H9 (cell line): Measurements from ENCODE around the gene DHCR7. TPM values are rescaled to one million over a fixed set of nuclear protein-coding genes. Genes with fewer than 3 reads are reported as not detected.

Experiments
- DNase-seq: peaks from one replicate; pipeline ENCODE4 v3.0.0-alpha.2; 2017
- H2AFZ ChIP-seq: one replicate; pipeline ENCODE4 v1.6.1; 2013; ENCODE audit warnings: mild to moderate bottlenecking, low read length, control low read depth, moderate library complexity
- H2AK5ac ChIP-seq: 2 replicates; pipeline ENCODE4 v1.6.1; 2013; ENCODE audit warnings: low read length, control low read depth, mixed read lengths; ENCODE audit not compliant: insufficient read length
- H2BK120ac ChIP-seq: one replicate; pipeline ENCODE4 v1.6.1; 2013; ENCODE audit warnings: low read depth, mild to moderate bottlenecking, low read length, control low read depth, inconsistent platforms; ENCODE audit not compliant: poor library complexity, severe bottlenecking
- H2BK12ac ChIP-seq: 2 replicates; pipeline ENCODE4 v1.6.1; 2013; ENCODE audit warnings: low read length, control low read depth, mixed read lengths, low read depth; ENCODE audit not compliant: insufficient read length
- H2BK15ac ChIP-seq: 2 replicates; pipeline ENCODE4 v1.6.1; 2013; ENCODE audit warnings: low read depth, low read length, control low read depth
- H2BK20ac ChIP-seq: one replicate; pipeline ENCODE4 v1.6.1; 2013; ENCODE audit warnings: low read depth, mild to moderate bottlenecking, low read length, control low read depth, inconsistent platforms; ENCODE audit not compliant: poor library complexity, severe bottlenecking
- H2BK5ac ChIP-seq: 2 replicates; pipeline ENCODE4 v1.6.1; 2013; ENCODE audit warnings: low read length, control low read depth, mixed read lengths; ENCODE audit not compliant: insufficient read length
- H3K14ac ChIP-seq: 2 replicates; pipeline ENCODE4 v1.6.1; 2013; ENCODE audit warnings: low read length, control low read depth; ENCODE audit not compliant: insufficient read depth
- H3K18ac ChIP-seq: 2 replicates; pipeline ENCODE4 v1.6.1; 2013; ENCODE audit warnings: low read depth, mild to moderate bottlenecking, mixed read lengths, low read length, control low read depth; ENCODE audit not compliant: insufficient read length
- H3K23ac ChIP-seq: 2 replicates; pipeline ENCODE4 v1.6.1; 2013; ENCODE audit warnings: low read length, control low read depth, mixed read lengths, low read depth; ENCODE audit not compliant: insufficient read length
- H3K23me2 ChIP-seq: 2 replicates; pipeline ENCODE4 v1.6.1; 2013; ENCODE audit warnings: low read depth, mild to moderate bottlenecking, mixed read lengths, low read length, control low read depth; ENCODE audit not compliant: insufficient read length, poor library complexity, severe bottlenecking
- H3K27ac ChIP-seq: 2 replicates; pipeline ENCODE4 v1.5.1; 2013; ENCODE audit warnings: low read length, control low read depth, mixed read lengths, low read depth; ENCODE audit not compliant: insufficient read length
- H3K27me3 ChIP-seq: 2 replicates; pipeline ENCODE4 v1.6.1; 2013; ENCODE audit warnings: low read length, control low read depth, inconsistent platforms; ENCODE audit not compliant: insufficient read depth
- H3K4ac ChIP-seq: 2 replicates; pipeline ENCODE4 v1.6.1; 2013; ENCODE audit warnings: low read depth, mild to moderate bottlenecking, control low read depth, inconsistent platforms, low read length, moderate library complexity
- H3K4me1 ChIP-seq: 2 replicates; pipeline ENCODE4 v1.6.1; 2013; ENCODE audit warnings: low read length, control low read depth, inconsistent platforms; ENCODE audit not compliant: insufficient read depth
- H3K4me2 ChIP-seq: 2 replicates; pipeline ENCODE4 v1.6.1; 2013; ENCODE audit warnings: low read length, control low read depth, mixed read lengths; ENCODE audit not compliant: insufficient read length, insufficient read depth
- H3K56ac ChIP-seq: 2 replicates; pipeline ENCODE4 v1.6.1; 2013; ENCODE audit warnings: low read depth, mild to moderate bottlenecking, mixed read lengths, low read length, control low read depth; ENCODE audit not compliant: insufficient read length
- H3K79me1 ChIP-seq: 2 replicates; pipeline ENCODE4 v1.6.1; 2013; ENCODE audit warnings: low read depth, mild to moderate bottlenecking, moderate library complexity, low read length, control low read depth, inconsistent platforms; ENCODE audit not compliant: insufficient read depth, poor library complexity, severe bottlenecking
- H3K79me2 ChIP-seq: 2 replicates; pipeline ENCODE4 v1.6.1; 2013; ENCODE audit warnings: low read length, control low read depth, inconsistent platforms; ENCODE audit not compliant: insufficient read depth
- H3K9ac ChIP-seq: 2 replicates; pipeline ENCODE4 v1.6.1; 2013; ENCODE audit warnings: low read length, control low read depth, mixed read lengths; ENCODE audit not compliant: insufficient read length; ENCODE audit errors: extremely low read depth
- H3K9me3 ChIP-seq: one replicate; pipeline ENCODE4 v1.6.1; 2013; ENCODE audit warnings: low read depth, low read length, inconsistent platforms; ENCODE audit not compliant: control insufficient read depth
- H3T11ph ChIP-seq: one replicate; pipeline ENCODE4 v1.6.1; 2013; ENCODE audit warnings: mild to moderate bottlenecking, low read length, control low read depth, inconsistent platforms
- H4K20me1 ChIP-seq: one replicate; pipeline ENCODE4 v1.6.1; 2013; ENCODE audit not compliant: control insufficient read depth, insufficient read length, insufficient read depth
- H4K5ac ChIP-seq: 2 replicates; pipeline ENCODE4 v1.6.1; 2013; ENCODE audit warnings: low read depth, mild to moderate bottlenecking, mixed read lengths, low read length, control low read depth; ENCODE audit not compliant: insufficient read length
- H4K8ac ChIP-seq: replicated peaks from 2 replicates; pipeline ENCODE4 v1.6.1; 2013; ENCODE audit warnings: low read length, control low read depth, mixed read lengths, low read depth; ENCODE audit not compliant: insufficient read length
- H4K91ac ChIP-seq: 2 replicates; pipeline ENCODE4 v1.6.1; 2013; ENCODE audit warnings: low read depth, mild to moderate bottlenecking, moderate library complexity, mixed read lengths, low read length, control low read depth; ENCODE audit not compliant: insufficient read length
- H3K27ac Mint-ChIP-seq, 3 experiments: 2 replicates in 2 of 3; 3 replicates in 1 of 3; pipeline ENCODE4 v1.8.0; 2020 to 2021; ENCODE audit warnings: mixed read lengths in 3 of 3, mild to moderate bottlenecking in 1 of 3, moderate library complexity in 1 of 3
- H3K27me3 Mint-ChIP-seq: 2 replicates; pipeline ENCODE4 v1.8.0; 2021; ENCODE audit warnings: low read depth, mild to moderate bottlenecking, moderate library complexity, mixed read lengths
- H3K36me3 Mint-ChIP-seq, 3 experiments: 2 replicates in 2 of 3; 3 replicates in 1 of 3; pipeline ENCODE4 v1.8.0; 2020 to 2021; ENCODE audit warnings: low read depth in 3 of 3, mixed read lengths in 3 of 3; ENCODE audit not compliant: insufficient read depth in 1 of 3
- H3K4me1 Mint-ChIP-seq, 2 experiments: 2 replicates each; pipeline ENCODE4 v1.8.0; 2020; ENCODE audit warnings: mixed read lengths in 2 of 2
- H3K4me3 Mint-ChIP-seq, 2 experiments: 2 replicates in 1 of 2; 3 replicates in 1 of 2; pipeline ENCODE4 v1.8.0; 2020 to 2021; ENCODE audit warnings: mild to moderate bottlenecking in 2 of 2, mixed read lengths in 2 of 2, moderate library complexity in 1 of 2
- H3K9me3 Mint-ChIP-seq, 2 experiments: 2 replicates in 1 of 2; 3 replicates in 1 of 2; pipeline ENCODE4 v1.8.0; 2020; ENCODE audit warnings: mild to moderate bottlenecking in 2 of 2, mixed read lengths in 2 of 2, moderate library complexity in 1 of 2
- WGBS: extraction: QIAGEN DNeasy Blood & Tissue Kit; methylation state at CpG from one replicate; pipeline ENCODE4 v1.1.7; 2013; ENCODE audit warnings: missing lambda C conversion rate, low lambda C conversion rate, mixed read lengths; ENCODE audit not compliant: insufficient read length; ENCODE audit errors: extremely low coverage; 5-methylcytosine and 5-hydroxymethylcytosine counted together
- total RNA-seq: library from RNA; stranded (reverse); gene quantifications from 2 replicates; pipeline ENCODE4 v1.2.1, GENCODE V29; 2021
- TF ChIP-seq, protein P1 (sequence below): fragments of 200-600 bp; sonication (generic); conservative IDR thresholded peaks from 3 replicates; pipeline ENCODE4 v1.8.0; 2021; ENCODE audit warnings: antibody characterized with exemption, mild to moderate bottlenecking

The DHCR7 gene
- total RNA-seq, 1 experiment from 2014 or later: 124 TPM

DNA sequence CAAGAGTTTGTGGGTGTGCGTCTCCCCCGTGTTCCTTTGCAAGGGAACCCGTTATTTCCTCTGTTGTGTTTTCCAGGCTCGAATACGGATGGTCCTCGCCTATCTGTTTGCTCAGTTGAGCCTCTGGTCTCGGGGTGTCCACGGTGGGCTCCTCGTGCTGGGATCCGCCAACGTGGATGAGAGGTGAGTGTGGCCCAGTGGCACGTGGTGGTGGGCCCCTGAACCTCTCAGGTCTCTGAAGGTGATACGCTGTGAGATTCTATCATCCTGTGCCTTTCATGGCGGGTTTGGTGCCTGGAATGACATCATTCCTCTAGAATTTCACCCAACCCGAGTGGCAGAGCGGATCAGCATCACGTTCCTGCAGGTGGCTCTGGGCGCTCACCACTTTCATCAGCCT is 37.3 kb upstream of the DHCR7 start:
- Histone ChIP-seq H3K18ac (no peak overlapping the region), H2BK15ac (no peak overlapping the region), H3K4me2 (no peak overlapping the region), H3K4ac (no peak overlapping the region), H4K20me1 (no peaks in the 10 kb centered on the region), H2AFZ (no peak overlapping the region), H3K9me3 (no peaks in the 10 kb centered on the region), H3K56ac (no peak overlapping the region), H4K5ac (no peak overlapping the region), H3K4me1 (no peaks in the 10 kb centered on the region), H2BK5ac (no peak overlapping the region), H3K23me2 (no peaks in the 10 kb centered on the region), H2BK120ac (no peak overlapping the region), H3K27ac (no peak overlapping the region), H3K23ac (no peak overlapping the region), H3K9ac (no peak overlapping the region), H2AK5ac (no peak overlapping the region), H4K91ac (no peak overlapping the region), H2BK12ac (no peak overlapping the region), H3T11ph (no peak overlapping the region), H4K8ac (no peak overlapping the region), H3K14ac (no peak overlapping the region), H3K79me2 (no peaks in the 10 kb centered on the region), H2BK20ac (no peak overlapping the region), H3K79me1 (no peaks in the 10 kb centered on the region), H3K27me3 (no peaks in the 10 kb centered on the region)
- Mint-ChIP-seq H3K27ac (no peak overlapping the region), H3K27me3 (no peaks in the 10 kb centered on the region), H3K4me3 (no peak overlapping the region), H3K9me3 (no peaks in the 10 kb centered on the region), H3K4me1 (peaks cover 4 to 6% of the 10 kb centered on the region in 2 experiments; a peak in 3 of 4 replicates), H3K36me3 (peaks cover 30 to 72% (median 52%) of the 10 kb centered on the region in 3 experiments; a peak in 6 of 7 replicates)
- DNase-seq: no peak
- WGBS: no CpG with 5 or more reads among the region's 18 CpGs
- TF ChIP-seq, protein P1, sequence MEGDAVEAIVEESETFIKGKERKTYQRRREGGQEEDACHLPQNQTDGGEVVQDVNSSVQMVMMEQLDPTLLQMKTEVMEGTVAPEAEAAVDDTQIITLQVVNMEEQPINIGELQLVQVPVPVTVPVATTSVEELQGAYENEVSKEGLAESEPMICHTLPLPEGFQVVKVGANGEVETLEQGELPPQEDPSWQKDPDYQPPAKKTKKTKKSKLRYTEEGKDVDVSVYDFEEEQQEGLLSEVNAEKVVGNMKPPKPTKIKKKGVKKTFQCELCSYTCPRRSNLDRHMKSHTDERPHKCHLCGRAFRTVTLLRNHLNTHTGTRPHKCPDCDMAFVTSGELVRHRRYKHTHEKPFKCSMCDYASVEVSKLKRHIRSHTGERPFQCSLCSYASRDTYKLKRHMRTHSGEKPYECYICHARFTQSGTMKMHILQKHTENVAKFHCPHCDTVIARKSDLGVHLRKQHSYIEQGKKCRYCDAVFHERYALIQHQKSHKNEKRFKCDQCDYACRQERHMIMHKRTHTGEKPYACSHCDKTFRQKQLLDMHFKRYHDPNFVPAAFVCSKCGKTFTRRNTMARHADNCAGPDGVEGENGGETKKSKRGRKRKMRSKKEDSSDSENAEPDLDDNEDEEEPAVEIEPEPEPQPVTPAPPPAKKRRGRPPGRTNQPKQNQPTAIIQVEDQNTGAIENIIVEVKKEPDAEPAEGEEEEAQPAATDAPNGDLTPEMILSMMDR: no peak
